AG10803 (cell line): ENCODE results near the gene CPXM1.

Experiments
- DNase-seq: peaks from one replicate; pipeline ENCODE4 v3.0.0; 2010; ENCODE audit warnings: low read depth
- H3K4me3 ChIP-seq: 2 replicates; pipeline ENCODE4 v1.5.1; 2011; ENCODE audit warnings: mild to moderate bottlenecking, low read length, control low read depth
- CTCF ChIP-seq: conservative IDR thresholded peaks from 2 replicates; pipeline ENCODE4 v1.5.1; 2011; ENCODE audit warnings: mild to moderate bottlenecking, low read length, control low read depth, inconsistent platforms

The CPXM1 gene

DNA sequence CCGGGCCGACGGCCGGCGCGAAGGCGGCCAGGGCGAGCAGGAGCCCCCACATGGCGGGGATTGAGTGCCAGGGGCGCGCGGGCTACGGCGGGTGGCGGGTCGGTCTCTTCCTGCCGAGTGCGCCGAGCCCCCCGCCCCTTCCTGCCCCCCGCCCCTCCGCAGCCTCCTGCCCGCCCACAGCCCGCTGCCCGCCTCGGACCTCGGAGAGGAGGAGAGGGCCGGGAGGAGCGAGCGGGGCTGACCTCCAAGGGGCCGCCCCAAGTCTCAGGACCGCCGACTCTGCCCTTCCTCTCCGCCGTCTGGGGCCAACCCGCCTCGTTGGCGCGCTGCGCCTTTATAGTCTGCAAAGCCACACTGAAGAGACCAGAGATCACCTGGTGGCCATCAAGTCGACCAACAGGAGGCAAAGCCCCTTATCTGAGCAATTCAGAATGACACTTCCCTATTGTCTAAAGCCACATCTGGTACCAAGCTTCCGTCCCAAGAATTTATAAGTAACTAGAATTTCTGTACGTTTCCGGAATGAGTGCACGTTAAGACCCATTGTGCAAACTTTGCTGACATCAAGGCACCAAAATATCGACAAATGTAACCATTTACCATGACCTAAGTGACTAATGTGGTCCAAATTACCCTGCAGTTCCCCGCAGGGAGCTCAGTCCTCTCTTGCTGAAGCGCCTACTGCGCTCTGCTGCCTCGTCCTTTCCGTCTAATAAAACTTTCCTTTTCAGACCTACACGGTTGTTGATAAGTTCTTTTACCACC is at the start of gene CPXM1:
Gene CPXM1 (minus strand): TSS at position 107 of the 765 bp plus-strand sequence. CDS start 55 bp downstream, at position 52.
- H3K4me3 ChIP-seq: peak within 1 kb of the TSS; percentile 44

DNA sequence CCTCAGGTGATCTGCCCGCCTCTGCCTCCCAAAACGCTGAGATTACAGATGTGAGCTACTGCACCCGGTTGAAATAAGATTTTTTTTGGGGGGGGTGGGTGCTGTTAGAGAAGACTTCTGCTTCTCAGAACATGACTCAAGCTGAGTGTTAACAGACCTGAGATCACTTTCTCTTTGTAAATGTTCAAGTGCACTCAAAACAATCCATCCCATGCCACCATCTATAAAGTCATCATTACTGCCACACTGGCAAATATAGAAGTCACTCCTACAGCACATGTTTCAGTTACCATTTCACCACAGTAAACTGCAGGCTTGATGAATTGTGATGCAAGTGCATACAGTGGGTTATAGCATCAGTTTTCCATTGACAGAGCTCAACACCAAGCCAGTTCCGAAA is 49.1 kb upstream of the CPXM1 start:
- no peak for TF ChIP-seq CTCF
- no peak for DNase-seq
- no peak overlapping the region for H3K4me3 ChIP-seq

More for the DNA sequence above, at the start of gene CPXM1:
- DNase-seq: no peak
- TF ChIP-seq CTCF: no peak

DNA sequence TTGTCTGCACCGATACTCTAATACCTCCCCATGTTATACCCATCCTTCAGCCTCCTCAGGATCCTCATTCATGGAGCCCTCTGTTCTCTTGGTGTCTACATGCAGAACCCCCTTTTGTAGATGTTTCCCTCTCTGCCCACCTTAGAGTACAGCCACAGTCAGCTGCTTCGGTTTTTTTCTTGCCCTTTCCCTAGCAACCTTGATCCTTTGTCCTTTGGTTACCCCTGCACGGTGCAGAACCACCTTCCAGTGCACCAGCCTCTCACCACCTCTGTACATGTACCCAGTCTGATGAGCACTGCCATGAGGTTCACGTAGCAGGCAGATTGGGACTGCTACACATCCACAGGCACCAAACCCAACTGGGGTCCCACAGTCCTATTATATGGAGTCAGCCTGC is 47.4 kb upstream of the CPXM1 start:
- no peak for TF ChIP-seq CTCF

DNA sequence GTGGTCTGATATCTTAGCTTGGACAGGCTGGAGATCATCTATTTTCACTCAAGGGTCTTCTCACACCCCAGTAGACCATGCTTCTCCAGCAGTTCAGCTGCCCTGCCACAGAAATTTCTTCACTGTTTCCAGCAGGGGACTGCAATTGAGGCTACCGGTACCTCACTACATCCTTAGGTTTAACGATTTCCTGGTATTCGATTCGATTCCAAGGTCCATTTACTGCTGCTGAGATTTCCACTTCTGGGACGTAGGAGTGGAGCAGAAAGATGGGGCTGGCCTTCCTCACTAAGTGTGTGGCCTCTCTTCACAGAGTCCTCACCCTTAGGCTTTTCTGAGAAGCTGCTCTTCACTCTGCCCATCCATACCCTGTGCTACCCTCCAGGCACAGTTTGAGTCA is 46.3 kb upstream of the CPXM1 start:
- DNase-seq: no peak
- H3K4me3 ChIP-seq: no peak overlapping the region
- TF ChIP-seq CTCF: no peak

More for the DNA sequence above, 47.4 kb upstream of the CPXM1 start:
- DNase-seq: no peak
- H3K4me3 ChIP-seq: no peak overlapping the region

DNA sequence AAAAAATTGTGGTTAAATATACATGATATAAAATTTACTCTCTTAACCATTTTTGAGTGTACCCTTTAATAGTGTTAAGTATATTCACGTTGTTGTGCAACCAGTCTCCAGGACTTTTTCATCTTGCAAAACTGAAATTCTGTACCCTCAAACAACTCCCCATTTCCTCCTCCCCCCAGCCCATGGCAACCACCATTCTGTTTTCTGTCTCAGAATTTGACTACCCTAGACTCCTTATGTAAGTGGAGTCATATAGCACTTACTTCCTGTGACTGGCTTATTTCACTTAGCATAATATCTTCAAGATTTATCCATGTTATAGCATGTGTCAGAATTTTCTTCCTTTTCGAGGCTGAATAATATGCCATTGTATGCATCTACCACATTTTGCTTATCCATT is 45.2 kb upstream of the CPXM1 start:
- no peak for TF ChIP-seq CTCF
- no peak overlapping the region for H3K4me3 ChIP-seq
- DNase-seq: no peak

- TF ChIP-seq CTCF: no peak
- H3K4me3 ChIP-seq: peak overlapping the region; percentile 92
- peak; percentile 72 for DNase-seq
Measured at GRCh38 chr20:2840967-2841531, 40.6 kb upstream of the CPXM1 start.
